ENCODE measurements around the gene NTRK3. TPM values are rescaled to one million over a fixed set of nuclear protein-coding genes. Genes with fewer than 3 reads are reported as not detected.

Gene NTRK3
- polyA plus RNA-seq, 3 donors = 0.79 to 3.0 (median 2.0) TPM

- no peak overlapping the region for H3K27ac ChIP-seq (ENCODE audit: low read depth, low read length)
Measured at GRCh38 chr15:88238618-88239430, 17.7 kb downstream of the NTRK3 start.

GRCh38 chr15:88234711-88235110 is 21.8 kb downstream of the NTRK3 start:
- H3K27ac ChIP-seq (ENCODE audit: low read depth, low read length) = no peak overlapping the region
- 64 to 88% (median 87%) methylated on average over 8 of the region's 8 CpGs for WGBS, 3 donors

More at GRCh38 chr15:88238618-88239430, 17.7 kb downstream of the NTRK3 start:
- 56 to 65% (median 56%) methylated on average over 8 of the region's 8 CpGs for WGBS, 3 donors

DNA sequence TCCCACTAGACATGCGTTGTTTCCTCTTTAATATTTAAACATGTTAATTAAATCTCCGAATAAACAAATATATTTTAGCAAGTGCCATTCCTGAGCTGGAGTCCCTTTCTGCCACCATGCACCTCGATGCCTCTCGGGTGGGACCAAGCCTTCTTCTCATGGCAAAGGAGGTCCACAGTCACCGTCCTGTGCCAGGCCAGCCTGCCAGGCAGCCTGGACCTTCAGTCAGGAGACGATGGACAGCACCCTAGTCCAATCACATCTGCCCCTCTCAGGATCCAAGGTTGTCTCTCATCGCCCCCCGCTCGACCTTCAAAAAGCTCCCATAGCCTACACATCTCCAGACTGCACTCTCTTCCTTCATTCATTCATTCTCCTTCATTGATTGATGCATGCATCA is 22.6 kb downstream of the NTRK3 start:
- no peak overlapping the region for H3K27ac ChIP-seq (ENCODE audit: low read depth, low read length)
- 61 to 88% (median 86%) methylated on average over 9 of the region's 9 CpGs for WGBS, 3 donors

DNA sequence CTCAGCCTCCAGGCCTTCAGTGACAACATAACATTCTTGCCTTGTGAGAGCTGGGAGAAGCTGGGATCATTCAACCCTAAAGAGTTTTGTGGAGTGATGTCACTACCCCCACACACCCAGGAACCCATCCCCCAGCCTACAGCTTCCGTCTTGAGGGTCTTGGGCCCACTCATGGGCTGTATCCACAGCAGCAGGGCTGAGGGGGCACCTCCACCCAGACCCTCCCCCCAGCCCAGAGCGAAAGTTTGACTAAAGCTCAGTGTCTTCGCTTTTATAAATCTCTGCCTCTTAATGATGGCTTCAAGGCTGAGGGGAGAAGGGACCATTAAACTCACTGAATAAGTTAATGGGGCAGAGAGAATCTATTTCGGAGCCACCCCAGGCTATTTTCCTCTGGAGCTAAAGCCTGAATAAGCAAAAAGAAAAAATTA is 23.8 kb downstream of the NTRK3 start:
- no peak overlapping the region for H3K27ac ChIP-seq (ENCODE audit: low read depth, low read length)
- 50 to 77% (median 68%) methylated on average over 4 of the region's 4 CpGs for WGBS, 3 donors

- WGBS, 3 donors = 83 to 91% (median 89%) methylated on average over 6 of the region's 6 CpGs
- H3K27ac ChIP-seq (ENCODE audit: low read depth, low read length) = no peak overlapping the region
Measured at GRCh38 chr15:88231909-88232644, 24.5 kb downstream of the NTRK3 start.

GRCh38 chr15:88230823-88231222 is 25.7 kb downstream of the NTRK3 start:
- H3K27ac ChIP-seq (ENCODE audit: low read depth, low read length) = no peak overlapping the region
- WGBS, 3 donors = 30 to 47% (median 43%) methylated on average over 2 of the region's 2 CpGs

- 49 to 66% (median 57%) methylated on average over 5 of the region's 5 CpGs for WGBS, 3 donors
- no peak overlapping the region for H3K27ac ChIP-seq (ENCODE audit: low read depth, low read length)
Measured at GRCh38 chr15:88225461-88225860, 31.1 kb downstream of the NTRK3 start.

- no peak overlapping the region for H3K27ac ChIP-seq (ENCODE audit: low read depth, low read length)
Measured at GRCh38 chr15:88223084-88223483, 33.5 kb downstream of the NTRK3 start.

DNA sequence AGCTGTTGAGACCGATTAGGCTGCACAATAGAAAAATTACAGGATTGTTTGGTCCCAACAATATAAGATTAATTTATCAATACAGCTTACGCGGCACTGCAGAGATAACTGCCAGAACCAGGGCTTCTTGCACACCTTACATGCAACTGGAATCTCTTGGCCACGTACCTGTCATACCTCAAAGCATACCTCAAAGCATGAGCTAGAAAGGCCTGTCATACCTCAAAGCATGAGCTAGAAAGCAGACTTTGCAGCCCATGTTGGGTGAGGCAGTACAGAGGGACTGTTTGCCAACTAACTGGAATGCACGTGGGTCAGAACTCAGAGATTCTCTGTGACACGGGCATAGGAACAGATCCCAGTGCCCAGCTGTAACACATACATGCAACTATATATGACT is 34.7 kb downstream of the NTRK3 start:
- WGBS, 3 donors = 56 to 76% (median 75%) methylated on average over 6 of the region's 6 CpGs
- H3K27ac ChIP-seq (ENCODE audit: low read depth, low read length) = no peak overlapping the region

More at GRCh38 chr15:88223084-88223483, 33.5 kb downstream of the NTRK3 start:
- 48 to 77% (median 71%) methylated on average over 13 to 14 of the region's 14 CpGs for WGBS, 3 donors

DNA sequence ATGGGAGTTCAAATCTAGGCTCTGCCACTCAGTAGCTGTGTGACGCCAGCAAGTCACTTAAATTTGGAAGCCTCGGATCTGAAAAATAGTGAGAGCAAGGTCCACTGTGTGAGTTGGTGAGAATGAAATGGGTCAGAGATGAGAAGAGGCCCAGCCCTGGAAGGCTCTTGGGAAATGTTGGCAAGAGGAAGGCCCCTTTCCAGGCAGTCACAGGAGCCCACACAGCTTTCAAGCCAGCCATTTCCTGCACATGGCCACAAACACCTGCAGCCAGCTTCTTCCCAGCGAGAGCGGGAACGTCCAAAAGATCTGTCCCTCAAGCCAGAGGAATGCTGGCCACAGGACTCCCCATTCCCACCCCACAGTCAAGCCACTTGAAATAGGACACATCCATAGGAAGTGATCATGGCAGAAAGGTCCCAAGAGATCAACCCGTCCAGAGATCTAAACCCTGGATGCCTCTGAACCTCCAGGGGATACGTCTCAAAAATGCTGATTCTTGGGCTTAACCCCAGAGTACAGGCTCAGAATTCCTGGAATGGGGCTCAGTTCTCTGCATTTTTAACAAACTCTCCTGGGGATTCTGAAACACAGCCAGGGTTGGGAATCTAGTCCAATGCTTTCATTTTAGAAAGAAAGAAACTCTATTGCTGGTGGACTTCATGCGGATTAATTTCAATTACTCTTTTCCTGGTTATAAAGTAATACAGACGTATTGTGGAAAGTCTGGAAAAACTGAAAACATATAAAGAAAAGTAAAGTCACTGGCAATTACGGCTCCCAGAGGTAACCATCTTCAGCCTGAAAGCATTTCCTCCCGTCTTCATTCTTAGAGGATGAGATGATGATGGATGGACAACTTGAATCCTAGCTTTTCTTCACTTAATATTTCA is 35.9 kb downstream of the NTRK3 start:
- WGBS, 3 donors = 59 to 73% (median 64%) methylated on average over 11 of the region's 11 CpGs
- H3K27ac ChIP-seq (ENCODE audit: low read depth, low read length) = no peak overlapping the region

DNA sequence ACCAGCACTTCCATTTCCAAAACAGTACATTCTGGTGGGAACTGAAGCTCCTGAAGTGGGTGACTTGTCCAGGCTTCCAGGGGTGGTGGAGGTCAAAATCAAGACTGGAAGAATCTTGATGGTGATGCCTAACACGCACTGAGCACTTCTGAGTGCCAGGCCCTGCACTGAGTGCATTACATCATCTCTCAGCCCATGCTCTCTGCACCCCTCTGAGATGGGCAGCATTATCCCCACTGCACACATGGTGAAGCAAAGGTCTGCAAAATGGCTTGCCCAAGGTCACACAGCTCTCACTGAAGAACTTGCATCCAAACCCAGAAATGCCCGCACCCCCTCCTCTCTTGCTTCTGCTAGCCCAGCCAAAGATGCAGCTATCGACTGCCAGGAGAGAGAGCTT is 36.9 kb downstream of the NTRK3 start:
- no peak overlapping the region for H3K27ac ChIP-seq (ENCODE audit: low read depth, low read length)

DNA sequence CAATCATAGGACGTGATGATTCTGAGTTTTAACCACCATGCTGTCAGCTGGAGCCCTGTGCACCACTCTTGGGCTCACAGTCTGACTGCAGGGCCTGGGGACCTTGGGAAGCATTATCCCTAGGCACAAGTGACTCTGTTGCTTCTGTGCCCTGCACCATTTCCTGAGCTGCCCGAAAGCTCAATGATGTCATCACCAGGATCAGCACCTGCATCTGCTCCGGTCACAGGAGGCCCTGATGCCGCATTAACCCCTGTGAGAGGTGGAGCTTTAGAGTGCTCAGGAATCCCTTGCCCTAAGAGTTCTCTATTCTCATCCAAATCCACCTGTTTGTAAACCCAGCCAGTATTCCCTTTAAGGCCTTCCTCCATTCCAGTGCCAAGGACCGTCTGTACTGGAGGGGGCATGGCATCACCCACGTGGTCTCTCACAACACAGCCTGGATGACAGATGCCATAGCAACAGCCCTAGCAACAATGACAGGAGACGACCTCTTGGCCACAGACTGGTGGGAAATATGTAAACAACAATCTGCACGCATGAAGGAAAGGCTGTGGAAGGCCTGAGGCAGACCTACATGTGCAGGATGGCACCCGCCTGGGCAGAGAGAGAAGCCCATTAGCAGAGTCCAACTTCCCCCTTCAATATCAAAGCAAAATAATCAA is 37.9 kb downstream of the NTRK3 start:
- H3K27ac ChIP-seq (ENCODE audit: low read depth, low read length) = no peak overlapping the region
- WGBS, 3 donors = 39 to 61% (median 60%) methylated on average over 9 of the region's 9 CpGs

More for the DNA sequence above, 36.9 kb downstream of the NTRK3 start:
- 44 to 74% (median 54%) methylated on average over 3 of the region's 3 CpGs for WGBS, 3 donors

DNA sequence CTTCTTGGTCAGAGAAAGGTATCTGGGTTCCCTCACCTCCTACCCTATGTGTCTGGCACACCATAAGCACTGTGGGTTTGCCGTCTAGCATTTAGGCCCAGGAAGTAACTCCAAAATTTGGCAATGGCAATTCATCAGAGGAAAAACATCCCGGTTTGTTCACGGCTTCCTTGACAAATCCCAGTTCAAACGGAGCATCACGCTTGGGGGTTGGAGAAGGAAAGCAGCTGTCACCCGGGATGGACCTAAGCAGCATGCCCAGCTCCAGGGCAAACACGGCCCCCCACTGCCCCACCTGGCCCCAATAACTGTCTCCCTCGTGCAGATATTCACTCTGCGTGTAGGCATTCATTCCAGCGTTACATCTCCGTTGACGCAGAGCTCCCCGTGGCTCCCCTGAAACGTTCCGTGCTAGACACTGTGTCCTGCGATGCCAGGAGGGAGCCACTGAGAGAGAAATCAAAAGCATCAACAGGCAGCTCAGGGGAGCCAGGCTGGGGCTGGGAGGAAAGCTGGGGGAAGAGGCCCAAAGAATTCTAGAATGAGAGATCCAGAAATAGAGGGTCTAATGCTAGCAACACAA is 41.4 kb downstream of the NTRK3 start:
- H3K27ac ChIP-seq (ENCODE audit: low read depth, low read length) = no peak overlapping the region
- WGBS, 3 donors = 68 to 73% (median 72%) methylated on average over 16 of the region's 16 CpGs

DNA sequence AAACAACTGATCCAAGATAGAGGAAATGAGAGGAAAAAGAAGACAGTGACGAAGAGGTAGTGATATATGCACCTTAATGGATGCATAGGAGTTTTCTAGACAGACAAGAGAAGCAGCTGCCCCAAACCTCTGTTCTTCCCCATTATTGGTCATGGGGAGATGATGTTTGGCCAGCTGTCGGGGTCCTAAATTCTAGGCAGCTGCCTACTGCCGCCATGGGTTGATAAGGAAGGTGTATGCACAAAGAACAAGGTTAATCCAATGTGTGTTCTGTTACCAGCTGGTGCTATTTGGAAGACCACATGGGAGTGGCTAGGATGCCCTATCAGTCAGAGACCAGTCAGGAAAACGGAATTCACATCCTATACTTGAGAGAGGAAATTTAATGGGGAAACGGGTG is 47.4 kb downstream of the NTRK3 start:
- no peak overlapping the region for H3K27ac ChIP-seq (ENCODE audit: low read depth, low read length)
- 36 to 76% (median 64%) methylated on average over 5 of the region's 5 CpGs for WGBS, 3 donors

- no peak overlapping the region for H3K27ac ChIP-seq (ENCODE audit: low read depth, low read length)
- WGBS, 3 donors = 40 to 77% (median 76%) methylated on average over 2 of the region's 2 CpGs
Measured at GRCh38 chr15:88208396-88208795, 48.1 kb downstream of the NTRK3 start.

DNA sequence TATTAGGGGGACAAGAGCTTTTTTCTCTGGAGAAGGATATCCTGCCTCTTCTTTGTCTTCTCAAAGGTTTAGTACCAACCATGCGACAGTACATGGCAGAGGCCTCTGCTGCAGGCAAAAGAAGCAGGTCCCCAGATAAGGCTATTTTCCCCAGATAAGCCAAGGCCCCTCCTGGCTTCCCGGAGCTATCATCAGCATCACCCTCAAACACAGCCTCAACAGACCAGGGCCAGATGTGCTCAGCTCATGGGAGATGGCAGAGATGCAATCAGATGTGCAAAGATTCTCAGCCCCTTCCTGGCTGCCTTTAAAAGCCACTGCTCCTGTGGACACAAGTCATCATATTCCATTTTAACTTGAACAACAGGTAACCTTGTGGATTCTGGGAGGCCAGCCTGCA is 49.0 kb downstream of the NTRK3 start:
- 63 to 90% (median 85%) methylated on average over 2 of the region's 2 CpGs for WGBS, 3 donors
- H3K27ac ChIP-seq (ENCODE audit: low read depth, low read length) = no peak overlapping the region

DNA sequence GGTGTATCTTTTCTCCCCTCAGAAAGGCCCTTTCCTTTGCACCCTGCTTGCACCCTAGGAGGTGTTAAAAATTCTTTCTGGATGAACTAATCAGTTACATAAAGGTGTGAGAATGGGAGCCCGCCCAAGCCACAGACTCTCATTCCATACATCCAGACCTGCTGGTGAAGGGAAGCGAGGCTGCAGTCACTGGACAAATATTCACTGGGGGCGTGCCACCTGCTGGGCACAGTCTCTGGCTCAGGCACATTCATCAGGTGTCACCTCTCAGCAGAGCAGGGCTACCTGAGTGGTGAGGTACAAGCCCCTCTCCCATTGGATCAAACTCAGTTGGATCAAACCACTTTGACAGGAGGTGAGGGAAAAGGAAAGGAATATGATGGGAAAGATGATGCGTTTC is 52.0 kb downstream of the NTRK3 start:
- H3K27ac ChIP-seq (ENCODE audit: low read depth, low read length) = no peak overlapping the region
- 77 to 88% (median 84%) methylated on average over 4 of the region's 4 CpGs for WGBS, 3 donors

DNA sequence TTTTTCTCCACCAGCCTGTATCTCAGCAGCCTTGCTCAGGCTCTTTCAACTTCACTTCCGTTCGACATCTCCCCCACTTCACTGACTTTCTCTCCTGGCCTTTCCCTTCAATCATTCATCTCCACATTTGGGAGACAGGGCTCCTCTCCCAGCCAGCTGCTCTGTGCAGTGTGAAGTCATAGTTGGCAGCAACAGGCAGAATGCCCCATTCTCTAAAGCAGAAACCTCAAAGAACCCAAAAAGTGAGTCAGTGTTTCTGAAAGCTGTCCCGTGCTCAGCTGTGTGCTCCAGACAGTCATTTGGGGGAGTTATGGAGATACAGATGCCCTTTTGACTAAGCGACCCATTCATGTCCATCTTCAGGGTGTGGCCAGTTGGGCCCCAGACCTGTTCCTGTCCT is 54.3 kb downstream of the NTRK3 start:
- H3K27ac ChIP-seq (ENCODE audit: low read depth, low read length) = no peak overlapping the region
- WGBS, 3 donors = 55 to 73% (median 56%) methylated on average over 4 of the region's 4 CpGs

Measured in adipose tissue (tissue), 3 donors.